Left ventricle myocardium superior (tissue), 1 donor: ENCODE measurements around the gene WDR6. TPM values are rescaled to one million over a fixed set of nuclear protein-coding genes. Genes with fewer than 3 reads are reported as not detected.

Experiments
- microRNA-seq: library from miRNA; unstranded; fragments of <30 nt; microRNA quantifications from one replicate; pipeline ENCODE4 v1.2.0, GENCODE V29; 2020; ENCODE audit warnings: borderline number of aligned reads
- total RNA-seq: library from RNA; stranded (reverse); fragmentation: NEBNext Ultra II Directional; extraction: Animal tissue kit (Norgen Biotek cat#: 25700); gene quantifications from one replicate; pipeline ENCODE4 v1.2.1, GENCODE V29; 2021
- donor health status: DM: no; HTN: yes; CAD: no; lungs with severe emphysema.

The WDR6 gene
- total RNA-seq, 1 donor from 2014 or later, result 86.9 TPM

Small RNA genes within 50 kb of the gene (microRNA-seq; reads per million reads assigned to microRNA genes)
- gene MIR191 (4,825 reads per million, percentile 90 among the genes with 10 or more reads in this experiment), gene MIR425 (1,296 reads per million, percentile 80 among the genes with 10 or more reads in this experiment)

Other genes starting within 250 kb of the WDR6 start
- 58.3 TPM for gene PRKAR2A, start 159.5 kb upstream of the WDR6 start, total RNA-seq
- gene SLC25A20, start 108.5 kb upstream of the WDR6 start, total RNA-seq, result 124 TPM
- gene ARIH2, start 88.5 kb upstream of the WDR6 start, total RNA-seq, result 141 TPM
- gene P4HTM, start 17.1 kb upstream of the WDR6 start, total RNA-seq, result 27.6 TPM
- 10.7 TPM for gene DALRD3, start 11.2 kb downstream of the WDR6 start, total RNA-seq
- 168 TPM for gene NDUFAF3, start 14.7 kb downstream of the WDR6 start, total RNA-seq
- 59.6 TPM for gene IMPDH2, start 22.0 kb downstream of the WDR6 start, total RNA-seq
- 61.9 TPM for gene QRICH1, start 86.7 kb downstream of the WDR6 start, total RNA-seq
- 227 TPM for gene QARS1, start 97.4 kb downstream of the WDR6 start, total RNA-seq
- 64.6 TPM for gene USP19, start 113.4 kb downstream of the WDR6 start, total RNA-seq
- gene LAMB2, start 125.7 kb downstream of the WDR6 start, total RNA-seq, result 798 TPM
- 10.2 TPM for gene CCDC71, start 158.9 kb downstream of the WDR6 start, total RNA-seq
- 95.1 TPM for gene KLHDC8B, start 164.2 kb downstream of the WDR6 start, total RNA-seq